Liver (tissue), 9 donors: Measurements from ENCODE around the gene TSHR. TPM values are rescaled to one million over a fixed set of nuclear protein-coding genes. Genes with fewer than 3 reads are reported as not detected.

Experiments
- DNase-seq: peaks from one replicate; pipeline ENCODE4 v3.0.0-alpha.2; 2017; ENCODE audit warnings: low spot score
- H3K27ac ChIP-seq, 2 donors: one replicate each; pipeline ENCODE4 v1.7.0; 2013; ENCODE audit warnings: inconsistent platforms in 2 of 2, low read length in 2 of 2, control low read depth in 1 of 2, low read depth in 1 of 2, mild to moderate bottlenecking in 1 of 2
- H3K27me3 ChIP-seq, 4 donors: one replicate each; pipeline versions ENCODE4 v1.6.1 to v1.7.0; 2013; ENCODE audit warnings: low read length in 3 of 4, inconsistent platforms in 1 of 4, mild to moderate bottlenecking in 1 of 4, moderate library complexity in 1 of 4; ENCODE audit not compliant: control insufficient read depth in 4 of 4, insufficient read depth in 4 of 4
- H3K36me3 ChIP-seq, 4 donors: one replicate each; pipeline versions ENCODE4 v1.6.1 to v1.7.0; 2013; ENCODE audit warnings: low read length in 3 of 4, mild to moderate bottlenecking in 3 of 4, low read depth in 1 of 4, moderate library complexity in 1 of 4; ENCODE audit not compliant: control insufficient read depth in 4 of 4, insufficient read depth in 3 of 4
- H3K4me1 ChIP-seq, 4 donors: one replicate each; pipeline versions ENCODE4 v1.6.1 to v1.7.0; 2013; ENCODE audit warnings: low read length in 3 of 4, mild to moderate bottlenecking in 3 of 4, moderate library complexity in 1 of 4; ENCODE audit not compliant: control insufficient read depth in 4 of 4, insufficient read depth in 4 of 4
- H3K4me3 ChIP-seq, 3 donors: one replicate each; pipeline versions ENCODE4 v1.6.1 to v1.7.0; 2013; ENCODE audit warnings: low read length in 3 of 3, control low read depth in 1 of 3, low read depth in 1 of 3, mild to moderate bottlenecking in 1 of 3
- H3K9ac ChIP-seq, 2 donors: one replicate each; pipeline ENCODE4 v1.7.0; 2013; ENCODE audit warnings: low read length in 2 of 2, mild to moderate bottlenecking in 2 of 2, moderate library complexity in 2 of 2, control low read depth in 1 of 2, low read depth in 1 of 2
- H3K9me3 ChIP-seq, 4 donors: one replicate each; pipeline versions ENCODE4 v1.6.1 to v1.7.0; 2013; ENCODE audit warnings: low read length in 3 of 4; ENCODE audit not compliant: control insufficient read depth in 4 of 4
- ATF3 ChIP-seq: IDR thresholded peaks from 2 replicates; pipeline ENCODE4 v1.6.1; 2016; ENCODE audit warnings: antibody characterized with exemption
- CTCF ChIP-seq: fragments of 150-350 bp; IDR thresholded peaks from 2 replicates; pipeline ENCODE4 v1.5.1; 2017; ENCODE audit warnings: improper control_type of control experiment, low read depth, low read length; ENCODE audit not compliant: missing input control
- EGR1 ChIP-seq, 2 donors: IDR thresholded peaks; 2 replicates each; pipeline ENCODE4 v1.6.1; 2016 to 2018; ENCODE audit warnings: antibody characterized with exemption in 2 of 2, low read depth in 2 of 2
- FOXA1 ChIP-seq: IDR thresholded peaks from 2 replicates; pipeline ENCODE4 v1.6.1; 2016; ENCODE audit warnings: antibody characterized with exemption
- FOXA2 ChIP-seq: IDR thresholded peaks from 2 replicates; pipeline ENCODE4 v1.6.1; 2016; ENCODE audit warnings: antibody characterized with exemption
- GABPA ChIP-seq, 2 donors: IDR thresholded peaks in 1 of 2; conservative IDR thresholded peaks in 1 of 2; 2 replicates each; pipeline ENCODE4 v1.6.1; 2016; ENCODE audit warnings: antibody characterized with exemption in 2 of 2, mild to moderate bottlenecking in 1 of 2, moderate library complexity in 1 of 2
- HNF4A ChIP-seq, 2 donors: conservative IDR thresholded peaks; 2 replicates each; pipeline ENCODE4 v1.6.1; 2016; ENCODE audit warnings: antibody characterized with exemption in 2 of 2, mild to moderate bottlenecking in 2 of 2
- HNF4G ChIP-seq: IDR thresholded peaks from 2 replicates; pipeline ENCODE4 v1.6.1; 2016; ENCODE audit warnings: antibody characterized with exemption
- JUND ChIP-seq, 2 donors: IDR thresholded peaks; 2 replicates each; pipeline ENCODE4 v1.6.1; 2016; ENCODE audit warnings: antibody characterized with exemption in 2 of 2
- MAX ChIP-seq: IDR thresholded peaks from 2 replicates; pipeline ENCODE4 v1.6.1; 2016; ENCODE audit warnings: antibody characterized with exemption
- NR2F2 ChIP-seq: IDR thresholded peaks from 2 replicates; pipeline ENCODE4 v1.6.1; 2016; ENCODE audit warnings: antibody characterized with exemption
- RAD21 ChIP-seq, 2 donors: IDR thresholded peaks; 2 replicates each; pipeline ENCODE4 v1.6.1; 2016; ENCODE audit warnings: antibody characterized with exemption in 2 of 2, mild to moderate bottlenecking in 2 of 2
- REST ChIP-seq: IDR thresholded peaks from 2 replicates; pipeline ENCODE4 v1.6.1; 2016; ENCODE audit warnings: antibody characterized with exemption, mild to moderate bottlenecking
- RXRA ChIP-seq, 2 donors: IDR thresholded peaks; 2 replicates each; pipeline ENCODE4 v1.6.1; 2017 to 2018; ENCODE audit warnings: antibody characterized with exemption in 2 of 2, mild to moderate bottlenecking in 1 of 2
- SP1 ChIP-seq: IDR thresholded peaks from 2 replicates; pipeline ENCODE4 v1.6.1; 2018; ENCODE audit warnings: antibody characterized with exemption, mild to moderate bottlenecking
- TAF1 ChIP-seq: conservative IDR thresholded peaks from 2 replicates; pipeline ENCODE4 v1.6.1; 2016; ENCODE audit warnings: antibody characterized with exemption, mild to moderate bottlenecking
- YY1 ChIP-seq: IDR thresholded peaks from 2 replicates; pipeline ENCODE4 v1.6.1; 2016; ENCODE audit warnings: antibody characterized with exemption, mild to moderate bottlenecking
- ZBTB33 ChIP-seq: IDR thresholded peaks from 2 replicates; pipeline ENCODE4 v1.6.1; 2016; ENCODE audit warnings: antibody characterized with exemption
- WGBS: extraction: QIAGEN DNeasy Blood & Tissue Kit; methylation state at CpG from one replicate; pipeline ENCODE4 v1.1.7; 2013; 5-methylcytosine and 5-hydroxymethylcytosine counted together
- polyA plus RNA-seq, 2 donors: library from polyadenylated mRNA; stranded (reverse) in 1 of 2; unstranded in 1 of 2; fragments of 200-250 nt in 1 of 2; fragments of >200 nt in 1 of 2; fragmentation: Nextera tagmentation in 1 of 2; extraction: Ambion mirVana in 1 of 2; gene quantifications; one replicate each; pipeline versions ENCODE4 v1.2.1 to v1.2.3, GENCODE V29; 2013 to 2015
- total RNA-seq, 2 donors: library from RNA; depleted of rRNA; stranded (reverse); fragments of >200 nt; gene quantifications; one replicate each; pipeline ENCODE4 v1.2.3, GENCODE V29; 2014
- donor health status: healthy.
- donor health status: healthy.
- donor health status: healthy.
- donor health status: healthy.
- donor health status: healthy.

The TSHR gene
- total and polyA plus RNA-seq, 4 donors = 0.08 to 3.2 TPM; not detected in 2

GRCh38 chr14:80988735-80989429 is 33.5 kb downstream of the TSHR start (continued):
- no peak for TF ChIP-seq CTCF

- Histone ChIP-seq H3K4me3 (no peak overlapping the region), H3K27me3 (no peaks in the 10 kb centered on the region), H3K9ac (no peak overlapping the region), H3K36me3 (no peaks in the 10 kb centered on the region), H3K4me1 (peaks cover 6 to 25% (median 12%) of the 10 kb centered on the region in 4 donors), H3K27ac (peak overlapping the region in 1 of 2 donors; percentile 43), H3K9me3 (no peaks in the 10 kb centered on the region)
- 24% methylated on average over 3 of the region's 3 CpGs for WGBS
- DNase-seq = no peak
- TF ChIP-seq HNF4A (conservative IDR thresholded peaks at IDR 0.05) (peak; percentile 94 to 96), TAF1 (no peak), YY1 (no peak), HNF4G (peak; percentile 72), GABPA (IDR thresholded peaks at IDR 0.05 in 1 of 2, conservative IDR thresholded peaks at IDR 0.05 in 1 of 2) (peak in 1 of 2 donors; percentile 44), EGR1 (IDR thresholded peaks at IDR 0.05; ENCODE audit: low read depth in 2 of 2) (no peak), RAD21 (IDR thresholded peaks at IDR 0.05) (peak in 1 of 2 donors; percentile 36), JUND (IDR thresholded peaks at IDR 0.05) (peak; percentile 63 to 81), CTCF (no peak), FOXA1 (no peak), FOXA2 (peak; percentile 11), ATF3 (no peak), NR2F2 (peak; percentile 44), SP1 (peak; percentile 49), REST (no peak), RXRA (IDR thresholded peaks at IDR 0.05) (peak; percentile 45 to 72), MAX (peak; percentile 36), ZBTB33 (peak; percentile 46)
These were observed 37.2 kb downstream of the TSHR start for GRCh38 chr14:80992580-80992979.
